GM19397 (cell line): Measurements from ENCODE around the gene TAPBP.
"Not testable (repeated sequence)": the region's sequence is repeated elsewhere in the genome, so short reads cannot be mapped to it uniquely, and the experiment has no call there.

Source experiments
- ATAC-seq: cut with Tn5 transposase; IDR thresholded peaks from one replicate; pipeline ENCODE4 v1.9.1; 2021; ENCODE audit warnings: mild to moderate bottlenecking, moderate library complexity; ENCODE audit not compliant: unreplicated experiment

Gene TAPBP

GRCh38 chr6:33297956-33298772 lies 15.7 kb downstream of the TAPBP start:
- ATAC-seq = no peak

GRCh38 chr6:33297406-33297955 lies 16.4 kb downstream of the TAPBP start:
- no peak for ATAC-seq

- ATAC-seq = no peak
Observed at GRCh38 chr6:33296797-33297405, 17.0 kb downstream of the TAPBP start.

GRCh38 chr6:33295621-33296369 lies 18.1 kb downstream of the TAPBP start:
- no peak for ATAC-seq

- ATAC-seq = no peak
Observed at GRCh38 chr6:33294086-33294823, 19.6 kb downstream of the TAPBP start.

- ATAC-seq = no peak
Observed at GRCh38 chr6:33292996-33293682, 20.7 kb downstream of the TAPBP start.

- no peak for ATAC-seq
Observed at GRCh38 chr6:33290459-33290858, 23.4 kb downstream of the TAPBP start.

- ATAC-seq = no peak
Observed at GRCh38 chr6:33289784-33290315, 24.0 kb downstream of the TAPBP start.

- peak; percentile 71 for ATAC-seq
Observed at GRCh38 chr6:33288921-33289783, 24.7 kb downstream of the TAPBP start, which contains the start of the genes PFDN6 and WDR46. Gene PFDN6 (plus strand): TSS chr6:33289601. CDS start chr6:33289857, 256 bp downstream. Gene WDR46 (minus strand): TSS chr6:33289239. CDS start chr6:33289170, 69 bp downstream.

- ATAC-seq = no peak
Observed at GRCh38 chr6:33288141-33288920, 25.5 kb downstream of the TAPBP start.

- no peak for ATAC-seq
Observed at GRCh38 chr6:33286946-33287914, 26.6 kb downstream of the TAPBP start.

- ATAC-seq = not testable (repeated sequence)
Observed at GRCh38 chr6:33285214-33285613, 28.7 kb downstream of the TAPBP start.

GRCh38 chr6:33280539-33280938 lies 33.3 kb downstream of the TAPBP start:
- no peak for ATAC-seq

- no peak for ATAC-seq
Observed at GRCh38 chr6:33279971-33280511, 33.8 kb downstream of the TAPBP start.

- ATAC-seq = no peak
Observed at GRCh38 chr6:33279257-33279695, 34.6 kb downstream of the TAPBP start.

GRCh38 chr6:33278810-33279209 lies 35.1 kb downstream of the TAPBP start:
- ATAC-seq = no peak

- no peak for ATAC-seq
Observed at GRCh38 chr6:33278392-33278741, 35.5 kb downstream of the TAPBP start.
